HUES48 (cell line): Measurements from ENCODE around the gene NT5M.

Experiments used
- H3K27ac ChIP-seq: one replicate; pipeline ENCODE4 v1.7.0; 2013; ENCODE audit warnings: low read depth, low read length, inconsistent platforms
- H3K27me3 ChIP-seq: 2 replicates; pipeline ENCODE4 v1.6.1; 2013; ENCODE audit warnings: mild to moderate bottlenecking, low read length; ENCODE audit not compliant: control insufficient read depth, insufficient read depth
- H3K36me3 ChIP-seq: 2 replicates; pipeline ENCODE4 v1.6.1; 2013; ENCODE audit warnings: low read length; ENCODE audit not compliant: control insufficient read depth, insufficient read depth
- H3K4me1 ChIP-seq: 2 replicates; pipeline ENCODE4 v1.6.1; 2013; ENCODE audit warnings: mild to moderate bottlenecking, low read length; ENCODE audit not compliant: control insufficient read depth, insufficient read depth
- H3K4me3 ChIP-seq: 2 replicates; pipeline ENCODE4 v1.5.1; 2013; ENCODE audit warnings: mild to moderate bottlenecking, low read depth, low read length
- H3K9ac ChIP-seq: 2 replicates; pipeline ENCODE4 v1.6.1; 2013; ENCODE audit warnings: mild to moderate bottlenecking, low read depth, low read length, moderate library complexity
- H3K9me3 ChIP-seq: 2 replicates; pipeline ENCODE4 v1.6.1; 2013; ENCODE audit warnings: low read length; ENCODE audit not compliant: control insufficient read depth, insufficient read depth

NT5M gene

GRCh38 chr17:17322516-17323510 lies 19.6 kb downstream of the NT5M start:
- H3K9ac ChIP-seq: no peak overlapping the region
- no peak overlapping the region for H3K4me3 ChIP-seq
- no peaks in the 10 kb centered on the region for H3K4me1 ChIP-seq
- H3K27me3 ChIP-seq: no peaks in the 10 kb centered on the region
- peaks cover 7% of the 10 kb centered on the region; the same call in 1 of the 2 replicates for H3K36me3 ChIP-seq
- no peaks in the 10 kb centered on the region for H3K9me3 ChIP-seq
- no peak overlapping the region for H3K27ac ChIP-seq

DNA sequence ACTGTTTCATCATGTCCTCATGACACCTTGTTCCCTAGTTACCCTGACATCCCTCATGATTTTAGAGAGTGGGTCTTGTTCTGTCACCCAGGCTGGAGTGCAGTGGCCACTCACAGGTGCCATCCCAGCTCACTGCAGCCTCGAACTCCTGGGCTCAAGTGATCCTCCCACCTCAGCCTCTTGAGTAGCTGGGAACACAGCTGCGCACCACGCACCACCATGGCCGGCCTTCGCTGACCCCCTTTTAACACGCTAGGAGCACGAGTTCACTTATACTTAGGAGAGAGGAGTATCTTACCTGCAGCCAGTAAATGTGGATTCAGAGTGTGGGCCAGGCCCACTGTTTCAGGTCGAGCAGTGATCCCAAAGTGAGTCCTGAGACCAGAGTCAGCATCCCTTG lies 21.4 kb downstream of the NT5M start:
- Histone ChIP-seq H3K27me3 (no peaks in the 10 kb centered on the region), H3K27ac (no peak overlapping the region), H3K4me3 (no peak overlapping the region), H3K36me3 (peaks cover 7% of the 10 kb centered on the region; the same call in 1 of the 2 replicates), H3K9me3 (no peaks in the 10 kb centered on the region), H3K4me1 (no peaks in the 10 kb centered on the region), H3K9ac (no peak overlapping the region)

DNA sequence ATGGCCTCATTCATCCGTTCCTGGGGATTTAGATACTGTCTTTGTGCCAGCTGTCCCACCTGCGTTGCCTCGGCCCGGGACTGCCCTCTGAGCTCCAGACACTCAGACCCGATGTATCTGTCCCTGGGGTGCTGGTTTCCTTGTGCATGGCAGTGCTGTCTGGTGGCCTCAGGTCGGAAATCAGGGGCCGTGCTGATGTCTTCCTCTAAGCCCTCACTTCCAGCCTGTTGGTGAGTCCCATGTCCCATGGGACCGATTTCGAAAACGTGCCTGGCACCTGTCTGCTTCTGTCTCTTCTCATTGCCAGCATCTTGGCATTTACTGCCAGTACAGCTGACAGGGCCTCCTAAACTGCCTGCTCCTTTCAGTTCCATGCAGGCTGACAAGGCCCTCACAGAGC lies 22.1 kb downstream of the NT5M start:
- no peaks in the 10 kb centered on the region for H3K4me1 ChIP-seq
- no peaks in the 10 kb centered on the region for H3K9me3 ChIP-seq
- no peaks in the 10 kb centered on the region for H3K27me3 ChIP-seq
- H3K4me3 ChIP-seq: no peak overlapping the region
- no peak overlapping the region for H3K9ac ChIP-seq
- no peak overlapping the region for H3K27ac ChIP-seq
- peaks cover 7% of the 10 kb centered on the region; the same call in 1 of the 2 replicates for H3K36me3 ChIP-seq

GRCh38 chr17:17325816-17326215 lies 22.6 kb downstream of the NT5M start:
- Histone ChIP-seq H3K9me3 (no peaks in the 10 kb centered on the region), H3K27me3 (no peaks in the 10 kb centered on the region), H3K4me3 (no peak overlapping the region), H3K36me3 (peaks cover 7% of the 10 kb centered on the region; the same call in 1 of the 2 replicates), H3K27ac (no peak overlapping the region), H3K4me1 (no peaks in the 10 kb centered on the region), H3K9ac (no peak overlapping the region)

DNA sequence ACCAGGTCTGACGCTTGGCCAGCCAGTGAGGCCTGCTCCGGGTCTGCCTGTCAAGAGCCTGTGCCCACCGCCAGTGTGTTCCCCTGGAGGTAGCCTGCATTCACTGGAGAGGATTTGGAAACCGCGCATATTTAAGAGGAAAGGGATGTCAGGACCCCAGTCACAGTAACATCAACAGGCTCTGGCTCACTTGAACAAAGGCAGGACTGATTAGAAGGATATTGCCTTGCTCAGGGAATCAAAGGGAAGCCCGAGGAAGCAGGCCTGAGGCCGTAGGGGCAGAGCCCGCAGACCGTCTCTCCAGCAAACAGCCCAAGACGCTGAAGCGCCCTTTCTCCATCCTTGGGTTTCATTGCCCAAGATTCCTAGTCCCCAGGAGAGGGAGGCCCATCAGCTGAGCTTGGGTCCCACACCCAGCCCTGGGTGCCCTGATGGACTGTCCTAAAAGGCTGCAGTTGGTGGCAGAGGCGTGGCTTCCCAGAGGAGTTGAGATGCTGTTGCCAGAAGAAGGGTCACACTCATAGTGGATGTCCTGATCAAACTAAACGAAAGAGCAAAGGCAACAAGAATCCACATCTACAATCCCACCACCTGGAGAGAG lies 23.2 kb downstream of the NT5M start:
- Histone ChIP-seq H3K27me3 (no peaks in the 10 kb centered on the region), H3K9ac (no peak overlapping the region)

GRCh38 chr17:17328251-17328650 lies 25.1 kb downstream of the NT5M start:
- Histone ChIP-seq H3K9ac (no peak overlapping the region), H3K36me3 (0 out of 2 replicates have a peak, but pooled peaks cover 3% of the 10 kb centered on the region), H3K4me3 (no peak overlapping the region), H3K4me1 (no peaks in the 10 kb centered on the region), H3K9me3 (no peaks in the 10 kb centered on the region), H3K27me3 (no peaks in the 10 kb centered on the region), H3K27ac (no peak overlapping the region)

More for the DNA sequence above, 23.2 kb downstream of the NT5M start:
- Histone ChIP-seq H3K4me1 (no peaks in the 10 kb centered on the region), H3K4me3 (no peak overlapping the region), H3K9me3 (no peaks in the 10 kb centered on the region), H3K27ac (no peak overlapping the region), H3K36me3 (peaks cover 7% of the 10 kb centered on the region; the same call in 1 of the 2 replicates)

DNA sequence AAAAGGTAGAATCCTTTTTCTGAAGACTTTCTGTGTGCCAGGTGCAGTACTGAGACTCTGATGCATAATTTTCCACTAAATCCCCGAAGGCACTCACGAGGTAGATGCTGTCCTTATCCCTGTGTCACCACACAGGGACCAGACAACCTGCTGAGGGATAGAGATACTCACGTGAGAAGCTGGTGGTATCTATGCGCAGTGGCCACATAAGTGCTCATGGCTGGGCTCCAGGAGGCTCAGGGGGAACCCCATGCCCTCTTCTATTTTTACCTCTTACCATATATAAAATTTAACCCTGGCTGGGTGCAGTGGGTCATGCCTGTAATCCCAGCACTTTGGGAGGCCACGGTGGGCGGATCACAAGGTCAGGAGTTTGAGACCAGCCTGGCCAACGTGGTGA lies 38.3 kb downstream of the NT5M start:
- Histone ChIP-seq H3K27me3 (no peaks in the 10 kb centered on the region), H3K4me1 (no peaks in the 10 kb centered on the region), H3K4me3 (no peak overlapping the region), H3K9me3 (no peaks in the 10 kb centered on the region), H3K9ac (no peak overlapping the region), H3K36me3 (no peaks in the 10 kb centered on the region), H3K27ac (no peak overlapping the region)

DNA sequence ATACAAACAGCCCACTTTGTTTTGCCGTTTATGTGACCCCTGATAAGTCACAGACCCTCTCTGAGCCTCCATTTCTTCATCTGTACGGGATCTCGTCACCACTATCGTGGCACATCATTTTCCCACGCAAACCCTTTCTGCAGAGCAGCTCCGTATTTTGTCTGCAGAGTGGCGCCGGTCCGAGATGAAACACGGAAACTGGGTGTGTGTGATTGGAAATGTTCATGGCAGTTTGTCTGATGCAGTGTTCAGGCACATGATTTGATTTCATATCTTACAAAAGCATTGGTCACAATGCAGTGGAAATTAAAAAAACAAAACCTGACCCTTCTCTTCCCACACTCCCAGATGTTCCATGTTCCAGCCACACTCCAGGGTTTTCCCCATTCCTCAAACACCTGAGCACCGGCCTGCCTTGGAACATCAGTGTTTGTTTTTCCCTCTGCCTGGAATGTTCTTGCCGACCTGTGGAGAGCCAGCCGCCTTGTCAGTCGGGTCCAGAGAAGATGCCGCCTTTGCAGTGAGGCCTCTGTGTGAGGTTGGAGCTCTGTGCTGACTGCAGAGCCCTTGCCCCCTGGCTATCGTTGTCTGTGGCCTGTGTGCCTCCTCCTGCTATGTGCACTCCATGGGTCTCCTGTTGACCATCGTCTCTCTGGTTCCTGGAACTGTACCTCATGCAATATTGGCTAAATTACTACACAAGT lies 39.2 kb downstream of the NT5M start:
- H3K9me3 ChIP-seq: no peaks in the 10 kb centered on the region
- no peaks in the 10 kb centered on the region for H3K36me3 ChIP-seq
- H3K27ac ChIP-seq: no peak overlapping the region
- no peak overlapping the region for H3K9ac ChIP-seq
- H3K4me1 ChIP-seq: no peaks in the 10 kb centered on the region
- no peaks in the 10 kb centered on the region for H3K27me3 ChIP-seq
- no peak overlapping the region for H3K4me3 ChIP-seq

DNA sequence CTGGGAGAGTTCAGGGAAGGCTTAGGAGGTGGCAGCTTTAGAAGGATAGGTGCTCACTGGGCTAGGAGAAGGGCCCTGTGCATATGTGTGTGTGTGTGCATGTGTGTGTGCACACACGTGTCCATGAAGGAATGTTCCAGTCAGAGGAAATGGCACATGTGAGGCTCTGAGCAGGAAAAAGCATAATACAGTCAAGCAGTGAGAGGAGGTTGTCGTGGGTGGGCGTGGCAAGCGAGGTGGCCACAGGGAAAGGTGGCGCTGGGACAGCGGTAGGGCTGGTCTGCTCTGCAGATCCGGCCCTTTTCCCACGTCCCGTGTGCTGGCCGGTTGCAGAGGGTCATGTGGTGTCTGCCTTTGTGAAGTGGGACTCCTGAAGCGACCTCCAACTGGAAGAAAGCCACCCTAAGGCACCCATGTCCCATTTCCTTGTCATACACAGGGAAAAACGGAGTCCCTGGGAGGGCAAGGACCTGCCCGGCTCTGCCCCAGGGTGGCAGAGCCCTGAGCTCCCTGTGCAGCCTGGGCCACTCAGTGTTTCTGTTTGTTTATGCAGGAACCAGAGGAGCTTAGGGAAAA lies 40.1 kb downstream of the NT5M start:
- Histone ChIP-seq H3K4me1 (no peaks in the 10 kb centered on the region), H3K27ac (no peak overlapping the region), H3K9me3 (no peaks in the 10 kb centered on the region), H3K4me3 (no peak overlapping the region), H3K9ac (no peak overlapping the region), H3K27me3 (no peaks in the 10 kb centered on the region), H3K36me3 (no peaks in the 10 kb centered on the region)

GRCh38 chr17:17343896-17344506 lies 40.8 kb downstream of the NT5M start:
- Histone ChIP-seq H3K4me1 (no peaks in the 10 kb centered on the region), H3K9me3 (no peaks in the 10 kb centered on the region), H3K36me3 (no peaks in the 10 kb centered on the region), H3K4me3 (no peak overlapping the region), H3K9ac (no peak overlapping the region), H3K27ac (no peak overlapping the region), H3K27me3 (no peaks in the 10 kb centered on the region)
